Body of pancreas (tissue), 4 donors: ENCODE results near the gene ATF7. TPM values are rescaled to one million over a fixed set of nuclear protein-coding genes. Genes with fewer than 3 reads are reported as not detected.

ENCODE experiments used
- ATAC-seq: fragments of 150-250 bp; one replicate; pipeline ENCODE4 v1.9.1; 2016
- DNase-seq, 4 donors: peaks; one replicate each; pipeline ENCODE4 v3.0.0-alpha.2; 2019
- H3K27ac ChIP-seq, 4 donors: fragments of 200-600 bp; sonication (generic); 1 replicate in 3 of 4; 2 replicates in 1 of 4; pipeline versions ENCODE4 v1.5.1 to v1.6.1; 2016 to 2019; ENCODE audit warnings: mild to moderate bottlenecking in 1 of 4, mixed read lengths in 1 of 4, moderate library complexity in 1 of 4
- H3K27me3 ChIP-seq, 2 donors: fragments of 200-600 bp; sonication (generic); one replicate each; pipeline ENCODE4 v1.6.0; 2016; ENCODE audit warnings: mild to moderate bottlenecking in 1 of 2
- H3K36me3 ChIP-seq, 2 donors: fragments of 200-600 bp; sonication (generic); replicated peaks in 1 of 2; 2 replicates each; pipeline ENCODE4 v1.5.1; 2016; ENCODE audit warnings: low read depth in 2 of 2; ENCODE audit not compliant: insufficient read depth in 1 of 2
- H3K4me1 ChIP-seq: fragments of 200-600 bp; sonication (generic); one replicate; pipeline ENCODE4 v1.6.0; 2016
- H3K4me3 ChIP-seq, 2 donors: fragments of 200-600 bp; sonication (generic); 1 replicate in 1 of 2; 2 replicates in 1 of 2; pipeline ENCODE4 v1.5.1; 2016 to 2019
- H3K9me3 ChIP-seq, 3 donors: fragments of 200-600 bp; sonication (generic); 1 replicate in 2 of 3; 2 replicates in 1 of 3; pipeline ENCODE4 v1.5.1; 2016
- POLR2A ChIP-seq, 3 donors: fragments of 450-650 bp; IDR thresholded peaks; one replicate each; pipeline ENCODE4 v1.6.1; 2016; ENCODE audit warnings: antibody characterized with exemption in 3 of 3, mild to moderate bottlenecking in 2 of 3
- WGBS, 2 donors: methylation state at CpG; one replicate each; pipeline ENCODE4 v1.1.5; 2017; 5-methylcytosine and 5-hydroxymethylcytosine counted together
- intact Hi-C: fragments of 100-400 bp; cut with DNase I; formaldehyde crosslinking; loops from one replicate; pipeline ENCODE4 v1.15.1; 2023
- total RNA-seq, 2 donors: library from RNA; depleted of rRNA; stranded (reverse); fragments of >200 nt; gene quantifications; one replicate each; pipeline ENCODE4 v1.1.0, GENCODE V29; 2016
- TF ChIP-seq, protein P1 (sequence below), 7 experiments: fragments of 450-650 bp in 4 of 7; fragments of 200-600 bp in 3 of 7; sonication (generic) in 3 of 7; IDR thresholded peaks; one replicate each; pipeline ENCODE4 v1.5.1; 2016 to 2019; ENCODE audit warnings: antibody characterized with exemption in 7 of 7

The ATF7 gene
- total RNA-seq, 2 donors from 2014 or later, result 12.9 to 21.3 TPM

DNA sequence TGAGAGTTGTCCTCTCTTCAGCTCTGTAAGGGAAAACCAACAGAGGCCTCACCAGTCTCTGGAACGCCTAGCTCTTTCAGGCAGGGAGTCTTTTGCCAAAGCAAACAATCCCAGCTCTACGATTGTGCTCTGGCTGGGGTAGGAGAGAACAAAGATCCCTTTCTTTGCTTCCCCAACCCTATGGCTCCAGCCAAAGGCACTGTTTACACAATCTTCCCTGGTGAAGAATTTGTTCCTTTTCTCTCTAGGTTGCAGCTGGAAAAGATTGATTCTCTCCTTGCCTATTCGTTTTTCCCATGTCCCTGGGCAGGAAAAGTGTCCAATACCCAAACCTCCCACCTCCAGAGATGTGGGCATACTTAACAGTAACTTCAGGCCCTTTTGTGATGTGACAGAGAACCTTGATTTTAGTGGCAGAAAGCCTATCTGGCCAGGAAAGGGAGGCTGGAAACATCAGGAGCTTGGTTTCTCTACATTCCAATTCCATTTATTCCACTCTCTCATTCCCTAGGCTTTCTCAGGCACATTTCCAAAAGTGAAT lies 32.9 kb upstream of the ATF7 start:
- peak in 2 of 3 donors; percentile 37 to 46 for TF ChIP-seq POLR2A (IDR thresholded peaks at IDR 0.05)
- TF ChIP-seq, protein P1, sequence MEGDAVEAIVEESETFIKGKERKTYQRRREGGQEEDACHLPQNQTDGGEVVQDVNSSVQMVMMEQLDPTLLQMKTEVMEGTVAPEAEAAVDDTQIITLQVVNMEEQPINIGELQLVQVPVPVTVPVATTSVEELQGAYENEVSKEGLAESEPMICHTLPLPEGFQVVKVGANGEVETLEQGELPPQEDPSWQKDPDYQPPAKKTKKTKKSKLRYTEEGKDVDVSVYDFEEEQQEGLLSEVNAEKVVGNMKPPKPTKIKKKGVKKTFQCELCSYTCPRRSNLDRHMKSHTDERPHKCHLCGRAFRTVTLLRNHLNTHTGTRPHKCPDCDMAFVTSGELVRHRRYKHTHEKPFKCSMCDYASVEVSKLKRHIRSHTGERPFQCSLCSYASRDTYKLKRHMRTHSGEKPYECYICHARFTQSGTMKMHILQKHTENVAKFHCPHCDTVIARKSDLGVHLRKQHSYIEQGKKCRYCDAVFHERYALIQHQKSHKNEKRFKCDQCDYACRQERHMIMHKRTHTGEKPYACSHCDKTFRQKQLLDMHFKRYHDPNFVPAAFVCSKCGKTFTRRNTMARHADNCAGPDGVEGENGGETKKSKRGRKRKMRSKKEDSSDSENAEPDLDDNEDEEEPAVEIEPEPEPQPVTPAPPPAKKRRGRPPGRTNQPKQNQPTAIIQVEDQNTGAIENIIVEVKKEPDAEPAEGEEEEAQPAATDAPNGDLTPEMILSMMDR (IDR thresholded peaks at IDR 0.05), result no peak
- Histone ChIP-seq H3K4me3 (no peak overlapping the region), H3K36me3 (no peaks in the 10 kb centered on the region), H3K27ac (peak overlapping the region; percentile 25 to 95 (median 85)), H3K9me3 (no peaks in the 10 kb centered on the region), H3K4me1 (peaks cover 54% of the 10 kb centered on the region), H3K27me3 (no peaks in the 10 kb centered on the region)
- intact Hi-C loops, result no loop called here
- DNase-seq (peak; percentile 78 to 91 (median 82)), ATAC-seq (peak; percentile 96)
- 15 to 19% methylated on average over 3 of the region's 3 CpGs for WGBS, 2 donors

DNA sequence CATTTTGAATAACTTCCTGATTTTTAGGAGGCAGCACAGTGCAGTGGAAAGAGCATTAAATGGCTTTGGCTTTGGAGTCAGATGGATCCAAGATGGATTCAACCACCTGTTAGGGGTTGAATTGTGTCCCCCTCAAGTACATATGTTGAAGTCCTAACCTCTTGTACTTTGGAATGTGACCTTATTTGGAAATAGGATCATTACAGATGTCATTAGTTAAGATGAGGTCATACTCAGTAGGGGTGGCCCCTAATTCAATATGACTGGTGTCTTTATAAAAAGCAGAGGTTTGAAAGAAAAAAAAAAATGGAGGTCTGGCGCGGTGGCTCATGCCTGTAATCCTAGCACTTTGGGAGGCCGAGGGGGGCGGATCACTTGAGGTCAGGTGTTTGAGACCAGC lies 30.9 kb upstream of the ATF7 start:
- Histone ChIP-seq H3K36me3 (no peaks in the 10 kb centered on the region), H3K9me3 (no peaks in the 10 kb centered on the region), H3K4me1 (peaks cover 54% of the 10 kb centered on the region), H3K4me3 (no peak overlapping the region), H3K27me3 (no peaks in the 10 kb centered on the region), H3K27ac (peak overlapping the region in 3 of 4 donors; percentile 79 to 95 (median 91))
- DNase-seq, result no peak
- intact Hi-C loops, result no loop called here
- no peak for ATAC-seq
- 94 to 95% methylated on average over 4 of the region's 4 CpGs for WGBS, 2 donors
- no peak for TF ChIP-seq POLR2A (IDR thresholded peaks at IDR 0.05)
- TF ChIP-seq, protein P1 (IDR thresholded peaks at IDR 0.05), result no peak

DNA sequence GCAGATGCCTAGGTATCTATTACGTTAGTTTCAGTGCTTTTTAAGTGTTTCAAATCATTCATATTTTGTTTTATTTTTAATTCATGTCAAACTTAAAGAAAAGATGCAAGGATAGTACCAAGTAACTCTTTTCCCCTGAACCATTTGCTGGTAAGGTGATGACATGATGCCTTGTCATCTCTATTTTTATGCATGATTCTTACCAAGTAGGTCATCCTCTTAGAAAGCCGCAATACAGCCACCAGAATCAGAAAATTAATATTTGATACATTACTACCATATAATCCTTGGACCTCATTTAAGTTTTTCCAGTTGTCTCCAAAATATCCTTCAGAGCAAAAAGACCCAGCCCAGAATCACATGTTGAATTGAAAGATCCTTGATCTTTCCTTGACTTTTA lies 27.4 kb upstream of the ATF7 start:
- Histone ChIP-seq H3K36me3 (no peaks in the 10 kb centered on the region), H3K4me1 (peaks cover 37% of the 10 kb centered on the region), H3K27me3 (no peaks in the 10 kb centered on the region), H3K9me3 (no peaks in the 10 kb centered on the region), H3K4me3 (no peak overlapping the region), H3K27ac (no peak overlapping the region)
- TF ChIP-seq, protein P1 (IDR thresholded peaks at IDR 0.05), result no peak
- TF ChIP-seq POLR2A (IDR thresholded peaks at IDR 0.05), result no peak
- DNase-seq (no peak), ATAC-seq (no peak)
- intact Hi-C loops, result no loop called here
- WGBS, 2 donors, result 94 to 97% methylated on average over 2 of the region's 2 CpGs

DNA sequence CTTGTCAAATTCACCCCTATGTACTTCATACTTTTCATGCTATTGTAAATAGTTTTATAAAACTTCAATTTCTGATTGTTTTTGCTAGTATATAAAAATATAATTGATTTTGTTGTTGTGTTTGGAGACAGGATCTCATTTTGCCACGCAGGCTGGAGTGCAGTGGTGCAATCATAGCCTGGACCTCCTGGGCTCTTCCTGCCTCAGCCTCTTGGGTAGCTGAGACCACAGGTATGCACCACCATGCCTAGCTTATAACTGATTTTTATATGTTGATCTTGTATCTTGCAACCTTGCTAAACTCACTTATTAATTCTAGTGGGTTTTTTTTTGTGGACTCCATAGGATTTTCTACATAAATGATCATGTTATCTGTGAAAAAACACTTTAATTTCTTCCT lies 26.2 kb upstream of the ATF7 start:
- Histone ChIP-seq H3K27ac (no peak overlapping the region), H3K9me3 (no peaks in the 10 kb centered on the region)
- no peak for ATAC-seq

More for the DNA sequence above, 26.2 kb upstream of the ATF7 start:
- Histone ChIP-seq H3K36me3 (no peaks in the 10 kb centered on the region), H3K27me3 (no peaks in the 10 kb centered on the region), H3K4me1 (peaks cover 26% of the 10 kb centered on the region), H3K4me3 (no peak overlapping the region)
- DNase-seq, result no peak
- TF ChIP-seq, protein P1 (IDR thresholded peaks at IDR 0.05), result no peak
- no peak for TF ChIP-seq POLR2A (IDR thresholded peaks at IDR 0.05)
- intact Hi-C loops, result no loop called here
- 50 to 63% methylated on average over 1 of the region's 1 CpG for WGBS, 2 donors
